GM19463 (cell line): Measurements from ENCODE around the gene SDF4.

Experiments used
- ATAC-seq: cut with Tn5 transposase; IDR thresholded peaks from one replicate; pipeline ENCODE4 v1.9.1; 2021; ENCODE audit warnings: mild to moderate bottlenecking, moderate library complexity; ENCODE audit not compliant: unreplicated experiment

The SDF4 gene

DNA sequence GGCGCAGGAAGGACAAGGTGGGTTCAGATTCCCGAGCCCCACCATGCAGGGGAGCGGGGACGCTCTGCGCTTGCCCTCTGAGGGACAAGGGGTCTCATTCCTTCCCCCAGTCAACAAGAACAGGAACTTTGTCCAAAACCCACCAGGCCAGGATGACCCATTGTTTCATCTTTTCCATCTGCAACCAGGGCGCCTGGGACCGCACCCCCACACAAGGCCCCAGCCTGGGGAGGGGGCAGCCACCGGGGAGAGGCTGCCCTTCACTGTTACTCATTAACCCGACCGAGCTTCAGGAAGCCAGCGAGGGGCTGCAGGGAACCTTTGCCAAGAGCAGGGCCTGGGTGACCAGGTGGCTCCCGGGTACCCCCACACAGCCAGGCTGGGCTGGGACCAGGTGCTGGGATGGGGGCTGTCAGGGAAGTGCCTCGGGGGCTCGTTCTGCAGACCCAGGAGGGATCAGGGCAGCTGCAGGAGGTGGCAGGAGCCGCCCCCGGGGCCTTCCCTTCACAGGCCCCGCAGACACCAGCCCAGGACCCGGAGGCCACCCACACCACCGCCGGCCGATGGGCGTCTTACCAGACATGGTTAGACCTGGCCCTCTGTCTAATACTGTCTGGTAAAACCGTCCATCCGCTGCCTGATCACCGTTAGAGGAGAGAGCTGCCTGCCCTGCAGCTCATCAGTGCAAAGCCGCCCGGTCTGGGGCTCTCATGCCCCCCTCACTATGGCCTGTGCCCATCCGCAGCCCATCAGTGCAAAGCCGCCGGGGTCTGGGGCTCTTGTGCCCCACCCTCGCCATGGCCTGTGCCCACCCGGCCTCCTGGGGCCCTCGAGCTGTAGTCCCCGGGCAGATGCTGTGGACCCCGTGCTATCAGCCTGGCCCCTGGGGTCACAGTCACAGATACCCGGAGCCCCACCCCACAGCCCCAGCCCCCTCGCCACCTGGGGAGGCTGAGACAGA is 63.1 kb downstream of the SDF4 start:
- no peak for ATAC-seq

DNA sequence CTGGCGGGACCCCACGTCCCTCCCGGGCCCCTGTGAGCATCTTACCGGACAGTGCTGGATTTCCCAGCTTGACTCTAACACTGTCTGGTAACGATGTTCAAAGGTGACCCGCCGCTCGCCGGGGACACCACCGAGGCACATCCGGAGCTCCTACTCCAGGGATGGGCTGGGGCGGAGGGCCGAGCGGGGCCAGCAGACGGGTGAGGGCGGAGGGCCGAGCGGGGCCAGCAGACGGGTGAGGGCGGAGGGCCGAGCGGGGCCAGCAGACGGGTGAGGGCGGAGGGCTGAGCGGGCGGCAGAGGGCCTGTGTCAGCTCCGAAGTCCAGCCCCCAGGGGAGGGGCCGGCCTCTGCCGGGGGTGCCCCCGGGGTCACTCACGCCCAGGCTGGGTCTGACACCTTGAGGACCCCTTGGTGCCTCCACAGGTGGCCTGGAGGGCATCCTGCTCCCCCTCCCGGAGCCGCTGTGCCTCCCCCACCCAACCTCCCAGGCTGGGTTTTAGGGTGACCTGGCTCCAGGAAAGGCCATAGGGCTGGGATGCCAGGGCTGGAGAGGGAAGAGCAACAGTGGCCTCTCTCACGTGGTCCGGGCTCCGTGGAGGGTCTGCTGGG is 63.9 kb downstream of the SDF4 start:
- ATAC-seq, result no peak

DNA sequence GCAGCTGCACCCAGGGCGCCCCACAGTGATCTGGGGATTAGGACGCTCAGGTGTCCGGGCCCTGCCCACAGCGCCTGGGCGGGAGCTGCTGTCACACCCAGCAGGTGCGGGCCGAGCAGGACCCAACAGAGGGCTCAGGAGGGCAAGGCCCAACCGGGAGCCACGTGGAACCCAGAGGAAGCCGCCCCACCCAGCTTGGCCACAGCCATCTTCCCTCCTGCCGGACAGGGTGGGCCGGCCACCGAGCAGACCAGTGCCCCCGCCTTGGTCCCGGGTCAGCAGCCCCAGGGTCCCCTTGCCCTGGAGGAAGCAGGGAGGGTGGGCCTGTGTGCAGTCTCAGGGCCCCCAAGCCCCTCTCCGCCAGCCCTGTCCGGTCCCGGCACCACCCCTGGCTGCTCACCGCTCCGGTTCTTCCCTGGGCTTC is 64.4 kb downstream of the SDF4 start:
- ATAC-seq, result no peak
